HepG2 (cell line): ENCODE measurements around the gene HEXIM1. TPM values are rescaled to one million over a fixed set of nuclear protein-coding genes. Genes with fewer than 3 reads are reported as not detected.

Source experiments
- CEBPB ChIP-seq: IDR thresholded peaks from 2 replicates; pipeline ENCODE4 v1.6.1; 2011; ENCODE audit warnings: low read depth, low read length, improper control_type of control experiment, borderline replicate concordance
- DPF2 ChIP-seq: sonication (generic); formaldehyde crosslinking; IDR thresholded peaks from 2 replicates; pipeline ENCODE4 v1.4.0; 2020; ENCODE audit warnings: mild to moderate bottlenecking, low read depth, missing genetic modification reagents, borderline replicate concordance
- GABPB1 ChIP-seq: IDR thresholded peaks from 2 replicates; pipeline ENCODE4 v1.6.1; 2016; ENCODE audit warnings: mild to moderate bottlenecking, missing genetic modification reagents, moderate library complexity, missing compliant biosample characterization
- IRF2 ChIP-seq: IDR thresholded peaks from 2 replicates; pipeline ENCODE4 v1.6.1; 2018; ENCODE audit warnings: missing genetic modification reagents, missing compliant biosample characterization
- JUN ChIP-seq: sonication (generic); formaldehyde crosslinking; IDR thresholded peaks from 2 replicates; pipeline ENCODE4 v1.4.0; 2020; ENCODE audit warnings: mild to moderate bottlenecking, missing genetic modification reagents
- KLF13 ChIP-seq: sonication (generic); formaldehyde crosslinking; IDR thresholded peaks from 2 replicates; pipeline ENCODE4 v1.4.0; 2020; ENCODE audit warnings: mild to moderate bottlenecking, missing genetic modification reagents
- NR2F1 ChIP-seq, 2 experiments: fragments of 450-650 bp in 1 of 2; formaldehyde crosslinking in 1 of 2; IDR thresholded peaks; 2 replicates each; pipeline versions ENCODE4 v1.5.0 to v1.6.1; 2016 to 2020; ENCODE audit warnings: mild to moderate bottlenecking in 1 of 2, missing compliant biosample characterization in 1 of 2, missing genetic modification reagents in 1 of 2, moderate library complexity in 1 of 2
- PATZ1 ChIP-seq: sonication (generic); formaldehyde crosslinking; IDR thresholded peaks from 2 replicates; pipeline ENCODE4 v1.4.0; 2020; ENCODE audit warnings: missing genetic modification reagents
- POLR2AphosphoS5 ChIP-seq: IDR thresholded peaks from 2 replicates; pipeline ENCODE4 v1.6.1; 2012; ENCODE audit warnings: low read depth, low read length
- PPARG ChIP-seq: conservative IDR thresholded peaks from 2 replicates; pipeline ENCODE4 v1.6.1; 2016; ENCODE audit warnings: missing biosample characterization, missing genetic modification reagents
- SAFB2 ChIP-seq: sonication (generic); formaldehyde crosslinking; IDR thresholded peaks from 2 replicates; pipeline ENCODE4 v1.5.1; 2020; ENCODE audit warnings: missing genetic modification reagents, low read depth, mild to moderate bottlenecking, borderline replicate concordance
- WIZ ChIP-seq: sonication (generic); formaldehyde crosslinking; IDR thresholded peaks from 2 replicates; pipeline ENCODE4 v1.5.1; 2020; ENCODE audit warnings: mild to moderate bottlenecking, missing genetic modification reagents
- ZBTB46 ChIP-seq: sonication (generic); formaldehyde crosslinking; IDR thresholded peaks from 2 replicates; pipeline ENCODE4 v1.4.0; 2020; ENCODE audit warnings: mild to moderate bottlenecking, missing genetic modification reagents, borderline replicate concordance
- ZNF207 ChIP-seq: fragments of 450-650 bp; IDR thresholded peaks from 2 replicates; pipeline ENCODE4 v1.6.1; 2016; ENCODE audit warnings: antibody characterized with exemption, borderline replicate concordance
- ZNF224 ChIP-seq: sonication (generic); formaldehyde crosslinking; IDR thresholded peaks from 2 replicates; pipeline ENCODE4 v1.5.0; 2020; ENCODE audit warnings: mild to moderate bottlenecking, missing genetic modification reagents
- ZNF414 ChIP-seq: sonication (generic); formaldehyde crosslinking; IDR thresholded peaks from 2 replicates; pipeline ENCODE4 v1.5.0; 2020; ENCODE audit warnings: missing genetic modification reagents
- ZNF451 ChIP-seq: sonication (generic); formaldehyde crosslinking; IDR thresholded peaks from 2 replicates; pipeline ENCODE4 v1.5.0; 2020; ENCODE audit warnings: mild to moderate bottlenecking, missing genetic modification reagents
- ZNF512 ChIP-seq: sonication (generic); formaldehyde crosslinking; IDR thresholded peaks from 2 replicates; pipeline ENCODE4 v1.4.0; 2020; ENCODE audit warnings: mild to moderate bottlenecking, missing genetic modification reagents
- ZNF572 ChIP-seq: sonication (generic); formaldehyde crosslinking; IDR thresholded peaks from 2 replicates; pipeline ENCODE4 v1.5.1; 2020; ENCODE audit warnings: mild to moderate bottlenecking, missing genetic modification reagents
- ZNF576 ChIP-seq: sonication (generic); formaldehyde crosslinking; IDR thresholded peaks from 2 replicates; pipeline ENCODE4 v1.4.0; 2020; ENCODE audit warnings: mild to moderate bottlenecking, missing genetic modification reagents
- ZNF691 ChIP-seq: sonication (generic); formaldehyde crosslinking; IDR thresholded peaks from 2 replicates; pipeline ENCODE4 v1.4.0; 2020; ENCODE audit warnings: missing genetic modification reagents, low read depth, mild to moderate bottlenecking, borderline replicate concordance
- ZNF766 ChIP-seq: sonication (generic); formaldehyde crosslinking; IDR thresholded peaks from 2 replicates; pipeline ENCODE4 v1.5.0; 2020; ENCODE audit warnings: missing genetic modification reagents, borderline replicate concordance
- ZSCAN22 ChIP-seq: sonication (generic); formaldehyde crosslinking; IDR thresholded peaks from 2 replicates; pipeline ENCODE4 v1.4.0; 2020; ENCODE audit warnings: mild to moderate bottlenecking, missing genetic modification reagents
- polyA plus RNA-seq, 8 experiments: library from polyadenylated mRNA; depleted of rRNA in 3 of 8; stranded (reverse) in 7 of 8; unstranded in 1 of 8; fragments of >200 nt; fragmentation: Illumina TruSeq in 4 of 8; extraction: Trizol in 4 of 8; gene quantifications; 2 replicates each; pipeline versions ENCODE4 v1.2.1 to v1.2.3, GENCODE V29; 2011 to 2016; ENCODE audit warnings: low read depth in 4 of 8, missing spikeins in 1 of 8, mixed read lengths in 1 of 8; ENCODE audit not compliant: insufficient read depth in 1 of 8
- total RNA-seq, 5 experiments: library from RNA; depleted of rRNA; stranded (reverse); fragments of >200 nt; fragmentation: Illumina TruSeq; extraction: Trizol; gene quantifications; 2 replicates each; pipeline ENCODE4 v1.2.3, GENCODE V29; 2016; ENCODE audit warnings: low read depth in 1 of 5

HEXIM1 gene
- total and polyA plus RNA-seq, 2 of the 13 experiments (the other 11 are each of a cell fraction or from before 2014, with no cell fraction given) = 10.5 to 16.6 TPM

GRCh38 chr17:45123076-45123770 lies 25.1 kb upstream of the HEXIM1 start (continued):
- TF ChIP-seq ZNF512 (CRISPR knock-in tag) = no peak
- no peak for TF ChIP-seq ZNF224 (CRISPR knock-in tag)
- peak; percentile 35; the same call in 1 of the 2 replicates for TF ChIP-seq IRF2 (CRISPR knock-in tag)
- 0 out of 2 replicates have a peak, but pooled peaks have one; percentile 19 for TF ChIP-seq PPARG
- TF ChIP-seq DPF2 (CRISPR knock-in tag) = no peak
- peak; percentile 45; the same call in 1 of the 2 replicates for TF ChIP-seq CEBPB
- 0 out of 2 replicates have a peak, but pooled peaks have one; percentile 5 for TF ChIP-seq ZNF414 (CRISPR knock-in tag)
- no peak for TF ChIP-seq SAFB2 (CRISPR knock-in tag)
- TF ChIP-seq JUN = no peak
- TF ChIP-seq KLF13 = no peak
- no peak for TF ChIP-seq WIZ (CRISPR knock-in tag)
- TF ChIP-seq POLR2AphosphoS5 = no peak
- TF ChIP-seq ZNF572 (CRISPR knock-in tag) = no peak; the same call in 1 of the 2 replicates
- peak; percentile 62 for TF ChIP-seq PATZ1 (CRISPR knock-in tag)
- TF ChIP-seq ZBTB46 (CRISPR knock-in tag) = no peak
- no peak; the same call in 1 of the 2 replicates for TF ChIP-seq ZNF766 (CRISPR knock-in tag)
- peak; percentile 83 to 90 for TF ChIP-seq NR2F1 (CRISPR knock-in tag; IDR thresholded peaks at IDR 0.05)
- TF ChIP-seq ZNF691 (CRISPR knock-in tag) = 0 out of 2 replicates have a peak, but pooled peaks have one; percentile 31
- TF ChIP-seq ZNF207 = no peak
- TF ChIP-seq GABPB1 (CRISPR knock-in tag) = no peak
- no peak for TF ChIP-seq ZNF451
- no peak for TF ChIP-seq ZNF576
- no peak for TF ChIP-seq ZSCAN22 (CRISPR knock-in tag)
